GM19467 (cell line): ENCODE data around the gene PHAF1.

ENCODE experiments used
- ATAC-seq: cut with Tn5 transposase; IDR thresholded peaks from one replicate; pipeline ENCODE4 v1.9.1; 2021; ENCODE audit warnings: mild to moderate bottlenecking, moderate library complexity; ENCODE audit not compliant: unreplicated experiment

PHAF1 gene

DNA sequence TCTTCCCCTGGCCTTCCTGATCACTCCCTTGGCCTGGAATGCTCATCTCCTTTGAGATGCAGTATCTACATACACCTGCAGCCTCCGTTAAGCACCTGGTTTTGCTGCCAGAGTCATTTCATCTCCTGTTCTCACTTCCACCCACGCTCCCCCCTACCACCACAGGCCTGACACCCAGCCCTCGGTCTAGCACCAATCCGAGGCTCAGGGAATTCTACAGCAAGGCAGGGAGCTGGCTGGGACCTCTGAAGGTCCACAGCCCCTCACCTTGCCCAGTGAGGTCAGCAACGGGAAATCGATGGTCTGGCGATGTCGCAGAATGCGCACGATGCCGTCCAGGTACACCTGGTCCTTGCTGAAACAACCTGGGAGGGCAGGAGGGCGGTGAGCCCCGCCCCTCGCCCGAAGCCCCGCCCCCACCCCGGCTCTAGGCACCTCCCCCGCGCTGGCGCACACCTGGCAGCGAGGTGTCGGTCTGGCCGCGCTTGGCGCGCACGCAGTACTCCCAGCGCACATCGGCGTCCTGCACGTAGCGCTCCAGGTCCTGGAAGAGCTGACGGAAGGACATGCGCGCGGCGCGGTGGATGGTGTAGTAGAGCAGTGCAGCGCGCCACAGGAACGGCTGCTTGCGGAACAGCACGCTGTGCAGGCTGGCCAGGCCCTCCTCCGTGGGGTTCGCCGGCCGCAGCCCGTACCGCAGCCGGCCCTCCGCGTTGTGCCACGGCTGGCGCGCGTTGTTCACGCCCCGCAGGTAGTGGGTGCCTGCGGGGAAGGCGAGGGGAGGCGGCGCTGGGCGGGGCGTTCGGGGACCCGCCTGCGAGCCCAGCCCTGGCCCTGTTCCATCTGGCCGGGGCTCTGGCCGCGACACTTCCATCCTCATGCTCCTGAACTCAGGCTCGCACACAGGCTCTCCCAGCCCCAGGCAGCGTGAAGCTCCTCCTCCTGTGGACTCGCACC is 68.3 kb downstream of the PHAF1 start:
- ATAC-seq: no peak

DNA sequence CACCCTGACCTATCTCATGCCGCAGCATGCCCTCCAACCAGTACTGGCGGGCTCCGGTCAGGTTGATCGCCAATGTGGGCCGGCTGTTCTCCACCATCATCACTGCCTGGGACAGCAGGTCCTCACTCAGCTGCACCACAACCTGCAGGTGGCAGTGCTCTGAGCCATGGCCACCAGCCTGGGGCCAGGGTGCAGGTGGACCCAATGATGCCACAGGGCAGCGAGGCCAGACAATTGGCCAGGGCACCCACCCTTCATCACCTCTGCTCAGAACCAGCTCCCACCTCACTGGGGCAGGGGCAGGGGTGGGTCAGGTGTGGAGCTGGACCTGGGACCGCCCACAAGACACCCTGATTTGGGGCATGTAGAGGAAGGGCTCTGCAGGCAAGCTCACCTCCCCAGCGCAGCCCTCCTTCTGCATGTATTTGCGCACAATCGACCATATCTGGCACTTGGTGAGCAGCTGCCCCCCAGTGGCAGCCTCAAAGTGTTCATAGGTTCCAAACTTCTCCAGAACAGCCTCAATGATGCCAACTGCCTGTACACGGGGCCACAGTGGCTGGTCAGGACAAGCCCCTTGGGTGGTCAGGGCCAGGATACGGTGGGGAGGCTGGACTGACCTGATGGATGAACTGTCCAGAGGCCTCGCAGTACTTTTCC is 69.8 kb downstream of the PHAF1 start:
- no peak for ATAC-seq

DNA sequence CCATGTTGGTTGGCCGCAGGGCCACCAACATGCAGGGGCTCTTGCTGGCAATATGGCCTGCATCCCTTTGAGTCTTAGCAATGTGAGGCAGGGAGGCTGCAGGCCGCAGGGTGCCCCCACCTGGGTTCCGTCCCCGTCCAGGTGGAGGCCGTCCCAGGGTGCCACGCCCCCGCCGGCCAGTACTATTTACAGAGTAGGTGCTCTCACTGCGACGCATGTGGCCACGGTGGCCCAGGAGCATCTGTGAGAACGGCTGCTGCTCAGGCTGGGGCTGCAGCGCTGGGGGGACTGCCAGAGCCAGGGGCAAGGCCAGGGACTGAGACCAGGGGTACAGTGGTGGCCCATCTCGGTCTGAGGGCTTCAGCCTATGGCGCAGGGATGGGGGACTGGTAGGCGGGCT is 70.4 kb downstream of the PHAF1 start:
- ATAC-seq: no peak

DNA sequence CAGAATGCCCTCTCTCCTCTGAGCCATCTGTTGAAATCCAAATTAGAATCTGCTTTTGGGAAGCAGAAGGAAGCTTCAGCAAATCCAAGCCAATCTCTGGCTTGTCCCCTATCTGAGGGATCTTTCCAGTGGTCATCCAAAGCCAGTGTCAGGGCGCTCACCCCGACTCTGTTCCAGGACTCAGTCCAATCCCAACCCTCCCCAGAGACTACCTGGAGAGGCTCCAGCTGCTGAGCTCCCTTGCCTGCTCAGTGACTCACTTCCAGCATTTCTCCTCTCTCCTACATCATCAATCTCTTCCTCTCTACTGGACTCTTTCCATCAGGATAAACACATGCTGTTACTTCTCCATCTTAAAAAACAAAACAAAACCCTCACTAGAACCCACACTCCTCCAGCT is 71.6 kb downstream of the PHAF1 start:
- no peak for ATAC-seq

GRCh38 chr16:67182288-67182687 is 72.5 kb downstream of the PHAF1 start:
- ATAC-seq: no peak

DNA sequence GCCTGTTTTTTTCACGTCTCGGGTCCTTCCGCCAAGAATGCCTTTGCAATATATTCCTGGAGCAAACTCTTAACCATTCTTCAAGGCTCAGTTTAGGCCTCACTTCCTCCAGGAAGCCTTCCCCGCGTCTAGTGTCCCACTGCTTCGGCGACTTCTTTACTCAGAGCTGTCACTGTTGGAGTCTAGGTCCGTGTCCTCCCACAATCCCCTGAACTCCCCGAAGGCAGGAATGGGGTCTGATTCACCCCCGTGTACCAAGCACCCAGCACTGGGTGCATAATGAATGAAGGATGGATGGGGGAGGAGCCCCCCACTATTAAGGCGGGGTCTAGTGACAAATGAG is 73.5 kb downstream of the PHAF1 start:
- ATAC-seq: no peak

- ATAC-seq: peak; percentile 78
Measured at GRCh38 chr16:67183627-67184452, 74.1 kb downstream of the PHAF1 start, which contains the start of gene MATCAP1. Gene MATCAP1, minus strand, starts transcription at chr16:67183963. Its CDS starts 3,353 bp downstream, at chr16:67180610.

GRCh38 chr16:67184453-67184994 is 74.8 kb downstream of the PHAF1 start:
- no peak for ATAC-seq

GRCh38 chr16:67184995-67185650 is 75.4 kb downstream of the PHAF1 start:
- no peak for ATAC-seq

DNA sequence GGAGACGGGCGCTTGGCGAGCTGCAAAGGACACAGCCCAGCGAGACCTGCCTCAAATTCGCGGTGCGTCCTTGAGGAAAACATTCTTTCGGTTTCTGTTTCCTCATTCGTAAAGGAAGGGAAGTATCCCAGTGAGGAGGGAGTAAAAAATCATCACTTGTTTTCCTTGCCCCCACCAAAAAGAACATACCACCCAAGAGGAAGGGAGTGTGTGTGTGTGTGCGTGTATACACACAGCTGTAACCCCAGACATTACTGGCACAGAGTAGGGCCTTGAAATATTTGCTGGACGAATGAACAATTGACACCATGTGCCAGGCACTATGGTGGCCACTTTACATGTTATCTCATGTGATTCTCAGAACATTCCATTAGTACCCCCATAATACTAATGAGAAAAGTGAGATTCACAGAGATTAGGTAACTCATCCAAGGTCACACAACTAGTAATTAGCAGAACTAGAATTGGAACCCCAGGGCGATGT is 76.0 kb downstream of the PHAF1 start:
- no peak for ATAC-seq

- ATAC-seq: no peak
Measured at GRCh38 chr16:67186550-67186950, 76.8 kb downstream of the PHAF1 start.

- ATAC-seq: no peak
Measured at GRCh38 chr16:67187175-67187890, 77.6 kb downstream of the PHAF1 start.

- ATAC-seq: no peak
Measured at GRCh38 chr16:67188323-67188722, 78.6 kb downstream of the PHAF1 start.

GRCh38 chr16:67188798-67189197 is 79.1 kb downstream of the PHAF1 start:
- ATAC-seq: no peak

GRCh38 chr16:67190041-67190440 is 80.3 kb downstream of the PHAF1 start, which contains the start of gene EXOC3L1:
Gene EXOC3L1, minus strand, starts transcription at chr16:67190136. Its CDS starts 460 bp downstream, at chr16:67189676.
- no peak for ATAC-seq

DNA sequence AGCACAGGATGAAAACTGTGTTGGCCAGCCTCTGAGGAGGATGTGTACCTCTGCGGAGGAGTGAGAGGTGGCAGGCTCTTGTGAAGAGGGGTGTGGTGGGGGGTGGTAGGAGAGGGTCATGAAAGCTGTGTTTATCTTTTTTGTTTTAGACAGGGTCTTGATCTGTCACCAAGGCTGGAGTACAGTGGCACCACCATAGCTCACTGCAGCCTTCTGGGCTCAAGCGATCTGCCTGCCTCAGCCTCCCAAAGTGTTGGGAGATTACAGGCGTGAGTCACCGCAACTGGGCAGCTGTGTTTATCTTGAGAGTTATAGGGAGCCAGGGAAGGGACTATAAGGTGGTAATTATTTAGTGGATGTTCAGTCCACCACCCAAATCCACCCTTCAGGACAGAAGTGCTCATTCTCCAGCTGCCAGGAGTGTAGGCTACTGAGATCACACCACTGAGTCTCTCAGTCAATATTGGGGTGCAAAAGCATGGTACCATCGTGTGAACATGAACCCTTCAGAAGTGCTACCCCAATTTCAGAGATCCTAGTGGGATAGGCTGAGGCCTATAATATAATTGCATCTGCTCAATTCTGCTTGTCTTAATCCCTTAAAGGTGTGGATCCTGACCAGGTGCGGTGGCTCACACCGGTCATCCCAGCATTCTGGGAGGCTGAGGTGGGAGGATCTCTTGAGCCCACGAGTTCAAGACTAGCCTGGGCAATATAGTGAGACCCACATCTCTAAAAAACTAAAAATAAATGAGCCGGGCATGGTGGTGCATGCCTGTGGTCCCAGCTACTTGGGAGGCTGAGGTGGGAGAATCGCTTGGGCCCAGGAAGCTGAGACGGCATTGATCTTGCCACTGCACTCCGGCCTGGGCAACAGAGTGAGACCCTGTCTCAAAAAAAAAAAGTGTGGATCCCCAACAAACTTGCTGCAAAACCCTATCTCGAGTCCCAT is 81.0 kb downstream of the PHAF1 start:
- no peak for ATAC-seq

DNA sequence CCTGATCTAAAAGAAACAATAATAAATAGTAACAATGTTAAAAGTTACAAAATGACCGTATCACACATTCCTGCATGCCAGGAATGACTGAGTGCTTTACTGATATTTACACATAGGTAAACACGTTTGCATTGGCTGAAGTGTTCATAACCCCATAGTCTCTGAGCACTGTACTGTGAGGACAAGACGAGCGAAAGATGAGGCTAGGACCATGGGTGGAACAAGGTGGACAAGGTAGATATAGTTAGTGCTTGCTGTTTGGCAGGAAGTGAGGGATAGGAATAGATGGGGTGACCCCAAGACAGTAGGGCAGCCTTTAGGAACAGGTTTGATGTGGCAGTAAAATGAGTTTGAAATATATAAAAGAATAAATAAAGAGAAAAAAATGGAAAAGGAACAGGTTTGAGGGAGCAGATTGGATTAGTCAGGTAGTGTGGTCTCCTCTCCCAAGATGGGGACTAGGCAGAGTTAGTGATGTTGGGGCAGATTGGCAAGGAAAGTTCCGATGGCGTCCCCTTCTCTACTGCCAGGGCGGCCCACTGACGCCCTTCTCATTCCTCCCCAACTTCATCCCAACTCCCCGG is 81.8 kb downstream of the PHAF1 start:
- no peak for ATAC-seq
